SK-N-SH (cell line): ENCODE results near the gene LRMDA. TPM values are rescaled to one million over a fixed set of nuclear protein-coding genes. Genes with fewer than 3 reads are reported as not detected.

ENCODE experiments used
- CTCF ChIA-PET: fragments of 300-600, 350-600 bp; formaldehyde crosslinking; extraction: SDS; loops from one replicate; lab custom pipeline; 2021; lab: Yijun Ruan, JAX
- POLR2A ChIA-PET: fragments of 350-600 bp; sonication (Branson Sonifier 250); formaldehyde crosslinking; extraction: SDS; loops from one replicate; lab custom pipeline; 2020; ENCODE audit warnings: antibody characterized with exemption, inconsistent platforms; lab: Yijun Ruan, JAX
- DNase-seq: peaks from one replicate; pipeline ENCODE4 v3.0.0; 2012
- H2AFZ ChIP-seq: fragments of 200-600 bp; sonication (generic); 2 replicates; pipeline ENCODE4 v1.8.1; 2016; ENCODE audit warnings: antibody characterized with exemption, mild to moderate bottlenecking, low read depth
- H3F3A ChIP-seq: fragments of 200-600 bp; sonication (generic); replicated peaks from 2 replicates; pipeline ENCODE3; 2016; ENCODE audit warnings: antibody characterized with exemption, mild to moderate bottlenecking; ENCODE audit not compliant: insufficient read depth
- H3K27ac ChIP-seq, 2 experiments: fragments of 200-500 bp in 1 of 2; fragments of 200-600 bp in 1 of 2; sonication (Bioruptor generic) in 1 of 2; sonication (generic), shearing (Covaris generic) in 1 of 2; 2 replicates each; pipeline versions ENCODE4 v1.5.1 to v1.6.1; 2014 to 2016; ENCODE audit warnings: low read depth in 2 of 2, inconsistent platforms in 1 of 2, low read length in 1 of 2, mild to moderate bottlenecking in 1 of 2, mixed read lengths in 1 of 2
- H3K27me3 ChIP-seq: fragments of 200-600 bp; sonication (generic), shearing (Covaris generic); 2 replicates; pipeline ENCODE4 v1.6.1; 2016; ENCODE audit warnings: mixed run types; ENCODE audit not compliant: insufficient read depth
- H3K36me3 ChIP-seq, 2 experiments: fragments of 200-500 bp in 1 of 2; fragments of 200-600 bp in 1 of 2; sonication (Bioruptor generic) in 1 of 2; sonication (generic) in 1 of 2; replicated peaks in 1 of 2; 2 replicates each; pipeline versions ENCODE3 to v1.5.1; 2014 to 2016; ENCODE audit warnings: low read length in 1 of 2, mild to moderate bottlenecking in 1 of 2; ENCODE audit not compliant: insufficient read depth in 2 of 2, control insufficient read depth in 1 of 2
- H3K4me1 ChIP-seq, 2 experiments: fragments of 200-500 bp in 1 of 2; fragments of 200-600 bp in 1 of 2; sonication (Bioruptor generic) in 1 of 2; sonication (generic), shearing (Covaris generic) in 1 of 2; 2 replicates each; pipeline versions ENCODE4 v1.5.1 to v1.6.1; 2014 to 2016; ENCODE audit warnings: low read depth in 1 of 2, low read length in 1 of 2, mixed run types in 1 of 2; ENCODE audit not compliant: insufficient read depth in 2 of 2, control insufficient read depth in 1 of 2
- H3K4me2 ChIP-seq: fragments of 200-600 bp; sonication (generic), shearing (Covaris generic); 2 replicates; pipeline ENCODE4 v1.6.1; 2017; ENCODE audit warnings: mixed run types
- H3K4me3 ChIP-seq, 2 experiments: fragments of 200-500 bp in 1 of 2; fragments of 200-600 bp in 1 of 2; sonication (Bioruptor generic) in 1 of 2; sonication (generic), shearing (Covaris generic) in 1 of 2; 2 replicates each; pipeline versions ENCODE4 v1.5.1 to v1.8.1; 2014 to 2016; ENCODE audit warnings: low read depth in 2 of 2, inconsistent platforms in 1 of 2, low read length in 1 of 2, mild to moderate bottlenecking in 1 of 2, mixed read lengths in 1 of 2, moderate library complexity in 1 of 2
- H3K79me2 ChIP-seq: fragments of 200-600 bp; sonication (generic); 2 replicates; pipeline ENCODE4 v1.8.1; 2017; ENCODE audit warnings: mild to moderate bottlenecking; ENCODE audit not compliant: insufficient read depth
- H3K9ac ChIP-seq: fragments of 200-600 bp; sonication (generic); 2 replicates; pipeline ENCODE4 v1.6.1; 2017; ENCODE audit warnings: mixed run types
- H3K9me2 ChIP-seq: fragments of 200-600 bp; sonication (generic); 2 replicates; pipeline ENCODE4 v1.6.1; 2017; ENCODE audit warnings: mixed run types
- H3K9me3 ChIP-seq: fragments of 200-600 bp; sonication (generic); 2 replicates; pipeline ENCODE4 v1.6.1; 2017; ENCODE audit warnings: mixed run types, mild to moderate bottlenecking, moderate library complexity
- H4K20me1 ChIP-seq: fragments of 200-600 bp; sonication (generic); 2 replicates; pipeline ENCODE4 v1.6.1; 2017; ENCODE audit warnings: mild to moderate bottlenecking, mixed run types; ENCODE audit not compliant: insufficient read depth
- CHD2 ChIP-seq: fragments of 150-350 bp; IDR thresholded peaks from 2 replicates; pipeline ENCODE4 v1.6.1; 2018; ENCODE audit warnings: low read length; ENCODE audit not compliant: partially characterized antibody
- CTCF ChIP-seq: fragments of 200-600 bp; sonication (generic); IDR thresholded peaks from 2 replicates; pipeline ENCODE4 v1.6.1; 2017; ENCODE audit warnings: antibody characterized with exemption, mild to moderate bottlenecking, moderate library complexity
- ELF1 ChIP-seq: IDR thresholded peaks from 2 replicates; pipeline ENCODE4 v1.4.0; 2012
- EZH2phosphoT487 ChIP-seq: fragments of 200-600 bp; sonication (generic); IDR thresholded peaks from 2 replicates; pipeline ENCODE4 v1.6.1; 2017; ENCODE audit warnings: low read depth, mixed run types, mild to moderate bottlenecking, antibody characterized with exemption, moderate library complexity, borderline replicate concordance
- FOSL2 ChIP-seq: IDR thresholded peaks from 2 replicates; pipeline ENCODE4 v1.4.0; 2012; ENCODE audit warnings: low read depth, mild to moderate bottlenecking, moderate library complexity, borderline replicate concordance
- FOXJ3 ChIP-seq: sonication (generic); formaldehyde crosslinking; IDR thresholded peaks from 2 replicates; pipeline ENCODE4 v1.5.1; 2020; ENCODE audit warnings: mild to moderate bottlenecking, missing genetic modification reagents
- FOXM1 ChIP-seq: IDR thresholded peaks from 2 replicates; pipeline ENCODE4 v1.4.0; 2012; ENCODE audit warnings: low read depth, mild to moderate bottlenecking
- GATA2 ChIP-seq: sonication (generic); formaldehyde crosslinking; IDR thresholded peaks from 2 replicates; pipeline ENCODE4 v1.5.0; 2020; ENCODE audit warnings: mild to moderate bottlenecking, missing genetic modification reagents
- MEF2A ChIP-seq: IDR thresholded peaks from 2 replicates; pipeline ENCODE4 v1.4.0; 2012; ENCODE audit warnings: low read depth, borderline replicate concordance
- MXI1 ChIP-seq: IDR thresholded peaks from 2 replicates; pipeline ENCODE4 v1.6.1; 2012; ENCODE audit warnings: mild to moderate bottlenecking, low read depth, low read length, improper control_type of control experiment
- NFIC ChIP-seq: IDR thresholded peaks from 2 replicates; pipeline ENCODE4 v1.4.0; 2012; ENCODE audit warnings: borderline replicate concordance
- PBX3 ChIP-seq: IDR thresholded peaks from 2 replicates; pipeline ENCODE4; 2012
- POLR2AphosphoS5 ChIP-seq: IDR thresholded peaks from 2 replicates; pipeline ENCODE4 v1.6.1; 2012; ENCODE audit warnings: low read depth, low read length
- RAD21 ChIP-seq: IDR thresholded peaks from 2 replicates; pipeline ENCODE4 v1.6.1; 2012; ENCODE audit warnings: mild to moderate bottlenecking, low read length
- REST ChIP-seq: IDR thresholded peaks from 2 replicates; pipeline ENCODE4 v1.6.1; 2012; ENCODE audit warnings: mild to moderate bottlenecking, low read depth, low read length, moderate library complexity
- RFX5 ChIP-seq: IDR thresholded peaks from 2 replicates; pipeline ENCODE4 v1.6.1; 2012; ENCODE audit warnings: mild to moderate bottlenecking, improper control_type of control experiment, low read length
- RXRA ChIP-seq: IDR thresholded peaks from 2 replicates; pipeline ENCODE4 v1.4.0; 2012; ENCODE audit warnings: low read depth, mild to moderate bottlenecking, borderline replicate concordance
- SIN3A ChIP-seq: IDR thresholded peaks from 2 replicates; pipeline ENCODE4 v1.6.1; 2012; ENCODE audit warnings: low read depth, mild to moderate bottlenecking, low read length, moderate library complexity, borderline replicate concordance
- TCF12 ChIP-seq: IDR thresholded peaks from 2 replicates; pipeline ENCODE4 v1.4.0; 2012
- TEAD4 ChIP-seq: IDR thresholded peaks from 2 replicates; pipeline ENCODE4 v1.4.0; 2012; ENCODE audit warnings: mild to moderate bottlenecking, borderline replicate concordance; ENCODE audit not compliant: insufficient read depth
- USF1 ChIP-seq: IDR thresholded peaks from 2 replicates; pipeline ENCODE4 v1.4.0; 2012; ENCODE audit warnings: low read depth, borderline replicate concordance
- YY1 ChIP-seq: IDR thresholded peaks from 2 replicates; pipeline ENCODE4 v1.4.0; 2012; ENCODE audit warnings: low read depth, mild to moderate bottlenecking
- ZBTB33 ChIP-seq: IDR thresholded peaks from 2 replicates; pipeline ENCODE4 v1.4.0; 2012; ENCODE audit warnings: low read depth, borderline replicate concordance
- WGBS: methylation state at CpG from one replicate; pipeline ENCODE4 v1.1.6; 2017; ENCODE audit warnings: low lambda C conversion rate; 5-methylcytosine and 5-hydroxymethylcytosine counted together
- polyA plus RNA-seq, 3 experiments: library from polyadenylated mRNA; depleted of rRNA; stranded (reverse); fragments of >200 nt; gene quantifications; 2 replicates each; pipeline ENCODE4 v1.2.3, GENCODE V29; 2012
- TF ChIP-seq, protein P1 (sequence below): IDR thresholded peaks from 2 replicates; pipeline ENCODE4 v1.4.0; 2012; ENCODE audit warnings: low read depth

LRMDA gene
- polyA plus RNA-seq, 1 of the 3 experiments (the other 2 are of a cell fraction) = 0.95 TPM

GRCh38 chr10:76311752-76312636 is 880.6 kb downstream of the LRMDA start:
- no peak overlapping the region for H2AFZ ChIP-seq
- WGBS = 83% methylated on average over 4 of the region's 4 CpGs
- H3K9me2 ChIP-seq = no peaks in the 10 kb centered on the region
- H3K4me2 ChIP-seq = no peak overlapping the region
- no peak overlapping the region for H3K4me3 ChIP-seq
- H3K79me2 ChIP-seq = no peaks in the 10 kb centered on the region
- ChIA-PET POLR2A (no interaction called here), CTCF (interaction anchor here (0.6 to 1.5 kb wide), 8 partner anchors 8 to 800 kb away, joined by 3 to 5 read pairs (median 3); no protein-coding TSS in a partner anchor)
- H3K27me3 ChIP-seq = no peaks in the 10 kb centered on the region
- H4K20me1 ChIP-seq = no peaks in the 10 kb centered on the region
- peaks cover 7 to 11% of the 10 kb centered on the region in 2 experiments for H3K4me1 ChIP-seq
- H3K36me3 ChIP-seq = no peaks in the 10 kb centered on the region
- H3K27ac ChIP-seq = peak overlapping the region in 1 of 2 experiments; percentile 93; a peak in 2 of 4 replicates
- H3K9ac ChIP-seq = no peak overlapping the region
- H3K9me3 ChIP-seq = no peaks in the 10 kb centered on the region
- peak; percentile 58 for DNase-seq
- peaks cover 16% of the 10 kb centered on the region for H3F3A ChIP-seq
- TF ChIP-seq GATA2 (no peak), FOSL2 (no peak), RXRA (no peak), MXI1 (no peak), YY1 (no peak), TCF12 (peak; percentile 70), MEF2A (no peak), RFX5 (no peak), CHD2 (no peak), PBX3 (peak; percentile 79), SIN3A (no peak), FOXM1 (no peak), POLR2AphosphoS5 (no peak), TEAD4 (no peak), EZH2phosphoT487 (no peak), CTCF (peak; percentile 58), USF1 (no peak), NFIC (no peak), ELF1 (no peak), REST (no peak), FOXJ3 (no peak), RAD21 (peak; percentile 59), ZBTB33 (no peak)
- TF ChIP-seq, protein P1, sequence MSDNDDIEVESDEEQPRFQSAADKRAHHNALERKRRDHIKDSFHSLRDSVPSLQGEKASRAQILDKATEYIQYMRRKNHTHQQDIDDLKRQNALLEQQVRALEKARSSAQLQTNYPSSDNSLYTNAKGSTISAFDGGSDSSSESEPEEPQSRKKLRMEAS = no peak
